ENCODE results near the gene NRDE2.

The NRDE2 gene

DNA sequence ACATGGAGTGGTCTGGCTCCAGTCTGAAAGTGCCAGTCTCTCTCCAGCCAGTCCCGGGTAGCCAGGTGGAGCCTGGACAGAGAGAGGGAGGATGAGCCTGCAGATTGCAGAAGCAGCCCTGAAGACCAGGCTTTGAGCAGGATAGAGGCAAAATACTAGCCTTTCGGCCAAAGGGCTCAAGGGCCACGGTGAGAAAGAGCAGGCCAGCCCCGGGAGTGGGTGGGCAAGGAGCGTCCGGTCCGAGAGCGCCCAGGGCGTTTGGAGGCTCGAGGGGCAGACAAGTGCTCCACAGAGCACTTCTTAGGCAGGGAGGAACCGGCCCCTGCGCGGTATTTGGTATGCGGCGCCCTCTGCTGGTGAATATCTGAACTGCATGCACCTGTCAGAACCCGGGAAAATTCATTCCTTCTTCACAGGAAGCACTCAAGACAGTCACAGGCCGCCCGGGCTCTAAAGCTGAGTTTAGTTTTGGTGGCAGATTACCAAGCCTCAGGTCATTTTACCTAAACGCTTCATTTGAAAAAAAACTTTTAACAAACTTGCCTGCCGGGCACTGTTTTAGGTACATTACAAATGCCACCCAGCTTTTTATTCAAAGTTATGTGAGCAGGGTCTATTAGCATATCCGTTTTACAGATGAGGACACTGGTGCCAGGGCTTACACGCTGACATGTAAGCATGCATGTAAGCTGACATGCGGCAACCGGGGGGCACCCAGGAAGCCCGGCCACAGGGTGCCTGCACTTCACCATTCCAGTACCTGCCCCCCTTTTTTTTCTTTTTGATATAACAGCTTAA is 96.4 kb downstream of the NRDE2 start (continued):
- TF ChIP-seq, protein P1, sequence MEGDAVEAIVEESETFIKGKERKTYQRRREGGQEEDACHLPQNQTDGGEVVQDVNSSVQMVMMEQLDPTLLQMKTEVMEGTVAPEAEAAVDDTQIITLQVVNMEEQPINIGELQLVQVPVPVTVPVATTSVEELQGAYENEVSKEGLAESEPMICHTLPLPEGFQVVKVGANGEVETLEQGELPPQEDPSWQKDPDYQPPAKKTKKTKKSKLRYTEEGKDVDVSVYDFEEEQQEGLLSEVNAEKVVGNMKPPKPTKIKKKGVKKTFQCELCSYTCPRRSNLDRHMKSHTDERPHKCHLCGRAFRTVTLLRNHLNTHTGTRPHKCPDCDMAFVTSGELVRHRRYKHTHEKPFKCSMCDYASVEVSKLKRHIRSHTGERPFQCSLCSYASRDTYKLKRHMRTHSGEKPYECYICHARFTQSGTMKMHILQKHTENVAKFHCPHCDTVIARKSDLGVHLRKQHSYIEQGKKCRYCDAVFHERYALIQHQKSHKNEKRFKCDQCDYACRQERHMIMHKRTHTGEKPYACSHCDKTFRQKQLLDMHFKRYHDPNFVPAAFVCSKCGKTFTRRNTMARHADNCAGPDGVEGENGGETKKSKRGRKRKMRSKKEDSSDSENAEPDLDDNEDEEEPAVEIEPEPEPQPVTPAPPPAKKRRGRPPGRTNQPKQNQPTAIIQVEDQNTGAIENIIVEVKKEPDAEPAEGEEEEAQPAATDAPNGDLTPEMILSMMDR (tag by site-specific recombination; IDR thresholded peaks at IDR 0.05) = peak; percentile 79
- TF ChIP-seq, protein P2, sequence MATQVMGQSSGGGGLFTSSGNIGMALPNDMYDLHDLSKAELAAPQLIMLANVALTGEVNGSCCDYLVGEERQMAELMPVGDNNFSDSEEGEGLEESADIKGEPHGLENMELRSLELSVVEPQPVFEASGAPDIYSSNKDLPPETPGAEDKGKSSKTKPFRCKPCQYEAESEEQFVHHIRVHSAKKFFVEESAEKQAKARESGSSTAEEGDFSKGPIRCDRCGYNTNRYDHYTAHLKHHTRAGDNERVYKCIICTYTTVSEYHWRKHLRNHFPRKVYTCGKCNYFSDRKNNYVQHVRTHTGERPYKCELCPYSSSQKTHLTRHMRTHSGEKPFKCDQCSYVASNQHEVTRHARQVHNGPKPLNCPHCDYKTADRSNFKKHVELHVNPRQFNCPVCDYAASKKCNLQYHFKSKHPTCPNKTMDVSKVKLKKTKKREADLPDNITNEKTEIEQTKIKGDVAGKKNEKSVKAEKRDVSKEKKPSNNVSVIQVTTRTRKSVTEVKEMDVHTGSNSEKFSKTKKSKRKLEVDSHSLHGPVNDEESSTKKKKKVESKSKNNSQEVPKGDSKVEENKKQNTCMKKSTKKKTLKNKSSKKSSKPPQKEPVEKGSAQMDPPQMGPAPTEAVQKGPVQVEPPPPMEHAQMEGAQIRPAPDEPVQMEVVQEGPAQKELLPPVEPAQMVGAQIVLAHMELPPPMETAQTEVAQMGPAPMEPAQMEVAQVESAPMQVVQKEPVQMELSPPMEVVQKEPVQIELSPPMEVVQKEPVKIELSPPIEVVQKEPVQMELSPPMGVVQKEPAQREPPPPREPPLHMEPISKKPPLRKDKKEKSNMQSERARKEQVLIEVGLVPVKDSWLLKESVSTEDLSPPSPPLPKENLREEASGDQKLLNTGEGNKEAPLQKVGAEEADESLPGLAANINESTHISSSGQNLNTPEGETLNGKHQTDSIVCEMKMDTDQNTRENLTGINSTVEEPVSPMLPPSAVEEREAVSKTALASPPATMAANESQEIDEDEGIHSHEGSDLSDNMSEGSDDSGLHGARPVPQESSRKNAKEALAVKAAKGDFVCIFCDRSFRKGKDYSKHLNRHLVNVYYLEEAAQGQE (tag by site-specific recombination; IDR thresholded peaks at IDR 0.05) = no peak; the same call in 1 of the 2 replicates
- TF ChIP-seq ZNF701 (tag by site-specific recombination; IDR thresholded peaks at IDR 0.05) = no peak
- TF ChIP-seq, protein P3, sequence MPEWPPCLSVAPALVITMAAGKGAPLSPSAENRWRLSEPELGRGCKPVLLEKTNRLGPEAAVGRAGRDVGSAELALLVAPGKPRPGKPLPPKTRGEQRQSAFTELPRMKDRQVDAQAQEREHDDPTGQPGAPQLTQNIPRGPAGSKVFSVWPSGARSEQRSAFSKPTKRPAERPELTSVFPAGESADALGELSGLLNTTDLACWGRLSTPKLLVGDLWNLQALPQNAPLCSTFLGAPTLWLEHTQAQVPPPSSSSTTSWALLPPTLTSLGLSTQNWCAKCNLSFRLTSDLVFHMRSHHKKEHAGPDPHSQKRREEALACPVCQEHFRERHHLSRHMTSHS (tag by site-specific recombination; IDR thresholded peaks at IDR 0.05) = no peak
- TF ChIP-seq SCRT2 (tag by site-specific recombination; IDR thresholded peaks at IDR 0.05) = peak; percentile 88
- TF ChIP-seq ZNF184 (tag by site-specific recombination; IDR thresholded peaks at IDR 0.05) = 0 out of 2 replicates have a peak, but pooled peaks have one; percentile 27
- TF ChIP-seq ZNF558 (tag by site-specific recombination; IDR thresholded peaks at IDR 0.05) = no peak
- no peak for TF ChIP-seq ZNF776 (tag by site-specific recombination; IDR thresholded peaks at IDR 0.05; ENCODE audit: borderline replicate concordance)
- TF ChIP-seq SP2 (tag by site-specific recombination; IDR thresholded peaks at IDR 0.05) = no peak
- TF ChIP-seq ZNF777 (tag by site-specific recombination; IDR thresholded peaks at IDR 0.05; ENCODE audit: borderline replicate concordance) = peak; percentile 51; the same call in 1 of the 2 replicates
- TF ChIP-seq, protein P4, sequence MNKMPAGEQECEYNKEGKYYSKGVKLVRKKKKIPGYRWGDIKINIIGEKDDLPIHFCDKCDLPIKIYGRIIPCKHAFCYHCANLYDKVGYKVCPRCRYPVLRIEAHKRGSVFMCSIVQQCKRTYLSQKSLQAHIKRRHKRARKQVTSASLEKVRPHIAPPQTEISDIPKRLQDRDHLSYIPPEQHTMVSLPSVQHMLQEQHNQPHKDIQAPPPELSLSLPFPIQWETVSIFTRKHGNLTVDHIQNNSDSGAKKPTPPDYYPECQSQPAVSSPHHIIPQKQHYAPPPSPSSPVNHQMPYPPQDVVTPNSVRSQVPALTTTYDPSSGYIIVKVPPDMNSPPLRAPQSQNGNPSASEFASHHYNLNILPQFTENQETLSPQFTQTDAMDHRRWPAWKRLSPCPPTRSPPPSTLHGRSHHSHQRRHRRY (tag by site-specific recombination; IDR thresholded peaks at IDR 0.05) = no peak
- peak; percentile 87 for TF ChIP-seq ZNF654 (tag by site-specific recombination; IDR thresholded peaks at IDR 0.05; ENCODE audit: low read depth)
- TF ChIP-seq WT1 (tag by site-specific recombination; IDR thresholded peaks at IDR 0.05) = 0 out of 2 replicates have a peak, but pooled peaks have one; percentile 42
- peak; percentile 43; the same call in 1 of the 2 replicates for TF ChIP-seq ZNF2 (tag by site-specific recombination; IDR thresholded peaks at IDR 0.05)
- TF ChIP-seq, protein P5, sequence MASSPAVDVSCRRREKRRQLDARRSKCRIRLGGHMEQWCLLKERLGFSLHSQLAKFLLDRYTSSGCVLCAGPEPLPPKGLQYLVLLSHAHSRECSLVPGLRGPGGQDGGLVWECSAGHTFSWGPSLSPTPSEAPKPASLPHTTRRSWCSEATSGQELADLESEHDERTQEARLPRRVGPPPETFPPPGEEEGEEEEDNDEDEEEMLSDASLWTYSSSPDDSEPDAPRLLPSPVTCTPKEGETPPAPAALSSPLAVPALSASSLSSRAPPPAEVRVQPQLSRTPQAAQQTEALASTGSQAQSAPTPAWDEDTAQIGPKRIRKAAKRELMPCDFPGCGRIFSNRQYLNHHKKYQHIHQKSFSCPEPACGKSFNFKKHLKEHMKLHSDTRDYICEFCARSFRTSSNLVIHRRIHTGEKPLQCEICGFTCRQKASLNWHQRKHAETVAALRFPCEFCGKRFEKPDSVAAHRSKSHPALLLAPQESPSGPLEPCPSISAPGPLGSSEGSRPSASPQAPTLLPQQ (tag by site-specific recombination; IDR thresholded peaks at IDR 0.05) = peak; percentile 45
- TF ChIP-seq ZNF335 (tag by site-specific recombination; conservative IDR thresholded peaks at IDR 0.05) = peak; percentile 51
- peak; percentile 67; the same call in 1 of the 2 replicates for TF ChIP-seq ZNF501 (tag by site-specific recombination; IDR thresholded peaks at IDR 0.05)
- no peak for TF ChIP-seq BCL11B (tag by site-specific recombination; IDR thresholded peaks at IDR 0.05; ENCODE audit: low read depth)
- TF ChIP-seq ZNF561 (tag by site-specific recombination; IDR thresholded peaks at IDR 0.05; ENCODE audit: borderline replicate concordance) = peak; percentile 56; the same call in 1 of the 2 replicates
- TF ChIP-seq, protein P6, sequence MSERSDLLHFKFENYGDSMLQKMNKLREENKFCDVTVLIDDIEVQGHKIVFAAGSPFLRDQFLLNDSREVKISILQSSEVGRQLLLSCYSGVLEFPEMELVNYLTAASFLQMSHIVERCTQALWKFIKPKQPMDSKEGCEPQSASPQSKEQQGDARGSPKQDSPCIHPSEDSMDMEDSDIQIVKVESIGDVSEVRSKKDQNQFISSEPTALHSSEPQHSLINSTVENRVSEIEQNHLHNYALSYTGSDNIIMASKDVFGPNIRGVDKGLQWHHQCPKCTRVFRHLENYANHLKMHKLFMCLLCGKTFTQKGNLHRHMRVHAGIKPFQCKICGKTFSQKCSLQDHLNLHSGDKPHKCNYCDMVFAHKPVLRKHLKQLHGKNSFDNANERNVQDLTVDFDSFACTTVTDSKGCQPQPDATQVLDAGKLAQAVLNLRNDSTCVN (tag by site-specific recombination; optimal IDR thresholded peaks at IDR 0.05) = peak; percentile 22
